OCI-M2 (cell line): ENCODE results near the gene ANKRD2.
A peak's percentile ranks its signal among the peaks of the same experiment; 100 is the strongest.

Source experiments
- DNase-seq: peaks from one replicate; lab custom pipeline; 2025; ENCODE audit not compliant: unreplicated experiment; lab: John Stamatoyannopoulos, UW

ANKRD2 gene

GRCh38 chr10:97596101-97597082 lies 23.8 kb downstream of the ANKRD2 start:
- peak; percentile 46 for DNase-seq

- no peak for DNase-seq
Measured at GRCh38 chr10:97597778-97598177, 25.2 kb downstream of the ANKRD2 start.

GRCh38 chr10:97598407-97599271 lies 26.1 kb downstream of the ANKRD2 start:
- DNase-seq, result no peak

- no peak for DNase-seq
Measured at GRCh38 chr10:97599272-97599619, 26.7 kb downstream of the ANKRD2 start.

GRCh38 chr10:97600616-97601015 lies 28.0 kb downstream of the ANKRD2 start:
- no peak for DNase-seq

GRCh38 chr10:97601268-97602215 lies 29.0 kb downstream of the ANKRD2 start:
- no peak for DNase-seq

GRCh38 chr10:97607095-97607636 lies 34.6 kb downstream of the ANKRD2 start:
- no peak for DNase-seq

- DNase-seq, result no peak
Measured at GRCh38 chr10:97608991-97609561, 36.5 kb downstream of the ANKRD2 start.

GRCh38 chr10:97611473-97611872 lies 38.9 kb downstream of the ANKRD2 start:
- DNase-seq, result no peak

- no peak for DNase-seq
Measured at GRCh38 chr10:97612386-97612785, 39.8 kb downstream of the ANKRD2 start.

- no peak for DNase-seq
Measured at GRCh38 chr10:97618285-97618684, 45.7 kb downstream of the ANKRD2 start.

- no peak for DNase-seq
Measured at GRCh38 chr10:97618733-97619132, 46.2 kb downstream of the ANKRD2 start.

- DNase-seq, result no peak
Measured at GRCh38 chr10:97623277-97623676, 50.7 kb downstream of the ANKRD2 start.

GRCh38 chr10:97627731-97628130 lies 55.2 kb downstream of the ANKRD2 start:
- no peak for DNase-seq

- no peak for DNase-seq
Measured at GRCh38 chr10:97628228-97628627, 55.6 kb downstream of the ANKRD2 start.

- no peak for DNase-seq
Measured at GRCh38 chr10:97629289-97629688, 56.7 kb downstream of the ANKRD2 start.

- no peak for DNase-seq
Measured at GRCh38 chr10:97631098-97631497, 58.5 kb downstream of the ANKRD2 start.

- DNase-seq, result no peak
Measured at GRCh38 chr10:97632949-97633884, 60.6 kb downstream of the ANKRD2 start, which contains the start of gene MORN4. Gene MORN4, minus strand, starts transcription at chr10:97633500. Its CDS starts 13,847 bp downstream, at chr10:97619653.
